ENCODE measurements around the gene B3GAT1. TPM values are rescaled to one million over a fixed set of nuclear protein-coding genes. Genes with fewer than 3 reads are reported as not detected.

Gene B3GAT1
- total RNA-seq, 3 donors from 2014 or later: 0.09 to 0.38 (median 0.22) TPM

- H3K4me1 ChIP-seq (ENCODE audit: low read depth): no peaks in the 10 kb centered on the region
- intact Hi-C loops (cut with DNase I, micrococcal nuclease): no loop called here
- DNase-seq (no peak), ATAC-seq (no peak)
- TF ChIP-seq CTCF (IDR thresholded peaks at IDR 0.05): no peak
- H3K9me3 ChIP-seq: no peaks in the 10 kb centered on the region
- no peak overlapping the region for H3K4me3 ChIP-seq
- H3K36me3 ChIP-seq (ENCODE audit: low read depth): no peaks in the 10 kb centered on the region
Measured at GRCh38 chr11:134352111-134352510, 59.9 kb downstream of the B3GAT1 start.

- no peaks in the 10 kb centered on the region for H3K9me3 ChIP-seq
- DNase-seq (no peak), ATAC-seq (no peak)
- H3K4me3 ChIP-seq: no peak overlapping the region
- no peaks in the 10 kb centered on the region for H3K36me3 ChIP-seq (ENCODE audit: low read depth)
- no peaks in the 10 kb centered on the region for H3K4me1 ChIP-seq (ENCODE audit: low read depth)
- TF ChIP-seq CTCF (IDR thresholded peaks at IDR 0.05): no peak
- intact Hi-C loops (cut with DNase I, micrococcal nuclease): no loop called here
Measured at GRCh38 chr11:134350381-134350780, 61.7 kb downstream of the B3GAT1 start.

GRCh38 chr11:134349802-134350355 lies 62.2 kb downstream of the B3GAT1 start:
- intact Hi-C loops (cut with DNase I, micrococcal nuclease): no loop called here
- no peaks in the 10 kb centered on the region for H3K4me1 ChIP-seq (ENCODE audit: low read depth)
- no peak for ATAC-seq
- TF ChIP-seq CTCF (IDR thresholded peaks at IDR 0.05): no peak
- DNase-seq: no peak
- H3K36me3 ChIP-seq (ENCODE audit: low read depth): no peaks in the 10 kb centered on the region
- no peak overlapping the region for H3K4me3 ChIP-seq
- no peaks in the 10 kb centered on the region for H3K9me3 ChIP-seq

GRCh38 chr11:134349109-134349801 lies 62.8 kb downstream of the B3GAT1 start:
- Histone ChIP-seq H3K4me1 (ENCODE audit: low read depth) (no peaks in the 10 kb centered on the region), H3K9me3 (no peaks in the 10 kb centered on the region), H3K4me3 (no peak overlapping the region), H3K36me3 (ENCODE audit: low read depth) (no peaks in the 10 kb centered on the region)
- DNase-seq: no peak
- no peak for ATAC-seq
- intact Hi-C loops (cut with DNase I, micrococcal nuclease): no loop called here
- TF ChIP-seq CTCF (IDR thresholded peaks at IDR 0.05): no peak

- intact Hi-C loops (cut with DNase I, micrococcal nuclease): no loop called here
- Histone ChIP-seq H3K9me3 (no peaks in the 10 kb centered on the region), H3K4me1 (ENCODE audit: low read depth) (no peaks in the 10 kb centered on the region), H3K4me3 (no peak overlapping the region), H3K36me3 (ENCODE audit: low read depth) (no peaks in the 10 kb centered on the region)
- DNase-seq (no peak), ATAC-seq (no peak)
- no peak for TF ChIP-seq CTCF (IDR thresholded peaks at IDR 0.05)
Measured at GRCh38 chr11:134347441-134347840, 64.6 kb downstream of the B3GAT1 start.

Measured in mucosa of descending colon (tissue), 3 donors.